Right ventricle myocardium inferior (tissue), 1 donor: ENCODE measurements around the gene OR2T4. TPM values are rescaled to one million over a fixed set of nuclear protein-coding genes. Genes with fewer than 3 reads are reported as not detected.

ENCODE experiments used
- ATAC-seq: fragments of 200-7000 bp; cut with Tn5 transposase; one replicate; pipeline ENCODE4 v1.9.1; 2020; ENCODE audit warnings: mild to moderate bottlenecking, moderate library complexity
- DNase-seq: peaks from one replicate; pipeline ENCODE4 v3.0.0; 2021; ENCODE audit errors: missing footprints
- intact Hi-C: fragments of 100-400 bp; cut with DNase I; formaldehyde crosslinking; loops from one replicate; pipeline ENCODE4 v1.11.0; 2022
- long read RNA-seq: library from polyadenylated mRNA; unstranded; transcript quantifications from one replicate; pipeline ENCODE4 v2.0.0, GENCODE V29; 2021
- total RNA-seq: library from RNA; stranded (reverse); fragmentation: NEBNext Ultra II Directional; extraction: Animal tissue kit (Norgen Biotek cat#: 25700); gene quantifications from one replicate; pipeline ENCODE4 v1.2.1, GENCODE V29; 2021
- donor health status: DM: no; HTN: yes; CAD: no; lungs with severe emphysema.

The OR2T4 gene
- total RNA-seq = not detected
- long read RNA-seq = 0 reads

- ATAC-seq = no peak
- intact Hi-C loops = no loop called here
- DNase-seq = no peak
Measured at GRCh38 chr1:248361121-248361715, at the start of gene OR2T4. Gene OR2T4, plus strand, starts transcription at chr1:248361665. Its CDS starts 0 bp downstream, at chr1:248361665.

- DNase-seq (no peak), ATAC-seq (no peak)
- intact Hi-C loops = no loop called here
Measured at GRCh38 chr1:248316796-248317195, 44.7 kb upstream of the OR2T4 start.

- ATAC-seq = no peak
Measured at GRCh38 chr1:248324468-248324867, 37.0 kb upstream of the OR2T4 start, which contains the start of gene OR2M7. Gene OR2M7, minus strand, starts transcription at chr1:248324568. Its CDS starts 0 bp downstream, at chr1:248324568.

GRCh38 chr1:248343451-248343850, 18.0 kb upstream of the OR2T4 start:
- ATAC-seq (no peak), DNase-seq (no peak)
- intact Hi-C loops = no loop called here

More at GRCh38 chr1:248324468-248324867, 37.0 kb upstream of the OR2T4 start, which contains the start of gene OR2M7:
- intact Hi-C loops = no loop called here
- no peak for DNase-seq

GRCh38 chr1:248348475-248348874, 13.0 kb upstream of the OR2T4 start, which contains the start of gene OR14C36:
Gene OR14C36, plus strand, starts transcription at chr1:248348775. Its CDS starts 0 bp downstream, at chr1:248348775.
- intact Hi-C loops = no loop called here
- DNase-seq (no peak), ATAC-seq (no peak)

GRCh38 chr1:248359415-248359814, 2.0 kb upstream of the OR2T4 start:
- no peak for DNase-seq
- no peak for ATAC-seq
- intact Hi-C loops = no loop called here

- intact Hi-C loops = no loop called here
- DNase-seq = no peak
- no peak for ATAC-seq
Measured at GRCh38 chr1:248366609-248367008, 5.1 kb downstream of the OR2T4 start.

GRCh38 chr1:248372394-248372793, 10.9 kb downstream of the OR2T4 start:
- no peak for ATAC-seq
- intact Hi-C loops = no loop called here
- DNase-seq = no peak

GRCh38 chr1:248373761-248374160, 12.3 kb downstream of the OR2T4 start:
- intact Hi-C loops = no loop called here
- ATAC-seq = no peak
- DNase-seq = no peak

GRCh38 chr1:248375446-248375845, 14.0 kb downstream of the OR2T4 start, which contains the start of gene OR2T6:
Gene OR2T6, plus strand, starts transcription at chr1:248375746. Its CDS starts 11,863 bp downstream, at chr1:248387609.
- DNase-seq (no peak), ATAC-seq (no peak)
- intact Hi-C loops = no loop called here

GRCh38 chr1:248376916-248377315, 15.5 kb downstream of the OR2T4 start:
- no peak for DNase-seq
- no peak for ATAC-seq
- intact Hi-C loops = no loop called here

- intact Hi-C loops = no loop called here
- no peak for DNase-seq
- ATAC-seq = no peak
Measured at GRCh38 chr1:248380854-248381253, 19.4 kb downstream of the OR2T4 start.

GRCh38 chr1:248388426-248388825, 27.0 kb downstream of the OR2T4 start:
- DNase-seq = no peak
- no peak for ATAC-seq
- intact Hi-C loops = no loop called here

GRCh38 chr1:248393050-248393449, 31.6 kb downstream of the OR2T4 start:
- DNase-seq (no peak), ATAC-seq (no peak)
- intact Hi-C loops = no loop called here

GRCh38 chr1:248402748-248403147, 41.3 kb downstream of the OR2T4 start, which contains the start of gene OR2T1:
Gene OR2T1, plus strand, starts transcription at chr1:248403048. Its CDS starts 3,100 bp downstream, at chr1:248406148.
- intact Hi-C loops = no loop called here
- no peak for ATAC-seq
- DNase-seq = no peak

GRCh38 chr1:248404024-248404423, 42.6 kb downstream of the OR2T4 start:
- intact Hi-C loops = no loop called here
- no peak for DNase-seq
- no peak for ATAC-seq

- intact Hi-C loops = no loop called here
- no peak for ATAC-seq
- no peak for DNase-seq
Measured at GRCh38 chr1:248406721-248407692, 45.5 kb downstream of the OR2T4 start.
